OCI-LY3 (cell line): ENCODE data around the gene LMX1A.

Experiments used
- H2AFZ ChIP-seq: fragments of 200-600, 300-600 bp; shearing (Covaris generic); 2 replicates; pipeline ENCODE4 v1.6.0; 2014; ENCODE audit warnings: antibody characterized with exemption, low read depth, low read length
- H3K27ac ChIP-seq: fragments of 200-600, 300-600 bp; sonication (generic); 2 replicates; pipeline ENCODE4 v1.5.1; 2014; ENCODE audit warnings: mild to moderate bottlenecking, low read length, moderate library complexity, mixed read lengths
- H3K27me3 ChIP-seq: fragments of 200-600, 300-600 bp; sonication (generic); 2 replicates; pipeline ENCODE4 v1.6.1; 2014; ENCODE audit warnings: low read depth, low read length, mixed read lengths
- H3K36me3 ChIP-seq: fragments of 200-600, 300-600 bp; sonication (generic); replicated peaks from 2 replicates; pipeline ENCODE3; 2014; ENCODE audit warnings: low read depth, low read length, mixed read lengths
- H3K4me1 ChIP-seq: fragments of 300-600, 200-600 bp; sonication (generic); 2 replicates; pipeline ENCODE4 v1.6.1; 2014; ENCODE audit warnings: low read length, mixed read lengths
- H3K4me2 ChIP-seq: fragments of 200-600, 300-600 bp; sonication (generic); 2 replicates; pipeline ENCODE4 v1.6.1; 2014; ENCODE audit warnings: low read length, mixed read lengths
- H3K4me3 ChIP-seq: fragments of 300-600, 200-600 bp; sonication (generic); 2 replicates; pipeline ENCODE4 v1.5.1; 2014; ENCODE audit warnings: antibody characterized with exemption, mild to moderate bottlenecking, low read length, moderate library complexity
- H3K79me2 ChIP-seq: fragments of 300-600, 200-600 bp; shearing (Covaris generic); 2 replicates; pipeline ENCODE4 v1.6.1; 2014; ENCODE audit warnings: mild to moderate bottlenecking, low read length, mixed read lengths
- H3K9ac ChIP-seq: fragments of 300-600, 200-600 bp; shearing (Covaris generic); 2 replicates; pipeline ENCODE4 v1.6.0; 2014; ENCODE audit warnings: mild to moderate bottlenecking, low read length, moderate library complexity
- H3K9me3 ChIP-seq: fragments of 200-600, 300-600 bp; shearing (Covaris generic); 2 replicates; pipeline ENCODE4 v1.6.1; 2014; ENCODE audit warnings: low read length, mixed read lengths; ENCODE audit not compliant: insufficient read depth
- H4K20me1 ChIP-seq: fragments of 200-600, 300-600 bp; sonication (generic); 2 replicates; pipeline ENCODE4 v1.6.1; 2016; ENCODE audit warnings: low read length, mixed read lengths; ENCODE audit not compliant: insufficient read depth
- CTCF ChIP-seq: fragments of 200-600, 300-600 bp; sonication (generic); IDR thresholded peaks from 2 replicates; pipeline ENCODE4 v1.5.1; 2014; ENCODE audit warnings: antibody characterized with exemption, low read length, low read depth
- EZH2phosphoT487 ChIP-seq: fragments of 200-600 bp; shearing (Covaris generic); IDR thresholded peaks from 2 replicates; pipeline ENCODE4 v1.6.1; 2018; ENCODE audit warnings: antibody characterized with exemption, mixed run types, low read depth

Gene LMX1A

GRCh38 chr1:165248969-165249571, 107.4 kb downstream of the LMX1A start:
- Histone ChIP-seq H4K20me1 (no peaks in the 10 kb centered on the region), H3K4me1 (no peaks in the 10 kb centered on the region), H2AFZ (no peak overlapping the region), H3K79me2 (no peaks in the 10 kb centered on the region), H3K36me3 (no peaks in the 10 kb centered on the region), H3K9ac (no peak overlapping the region), H3K9me3 (no peaks in the 10 kb centered on the region), H3K4me2 (no peak overlapping the region), H3K4me3 (no peak overlapping the region), H3K27me3 (peaks cover 36% of the 10 kb centered on the region), H3K27ac (no peak overlapping the region)
- TF ChIP-seq EZH2phosphoT487 (no peak), CTCF (no peak)

- Histone ChIP-seq H3K36me3 (no peaks in the 10 kb centered on the region), H3K4me2 (no peak overlapping the region), H3K27me3 (peaks cover 35% of the 10 kb centered on the region), H4K20me1 (no peaks in the 10 kb centered on the region), H3K27ac (no peak overlapping the region), H3K4me1 (no peaks in the 10 kb centered on the region), H3K79me2 (no peaks in the 10 kb centered on the region), H3K4me3 (no peak overlapping the region), H3K9me3 (no peaks in the 10 kb centered on the region), H2AFZ (no peak overlapping the region), H3K9ac (no peak overlapping the region)
- TF ChIP-seq CTCF (no peak), EZH2phosphoT487 (no peak)
Observed at GRCh38 chr1:165241952-165242351, 114.6 kb downstream of the LMX1A start.

GRCh38 chr1:165241321-165241720, 115.2 kb downstream of the LMX1A start:
- no peak overlapping the region for H3K4me2 ChIP-seq
- H3K4me1 ChIP-seq = no peaks in the 10 kb centered on the region
- H2AFZ ChIP-seq = no peak overlapping the region
- H3K27me3 ChIP-seq = peaks cover 32% of the 10 kb centered on the region
- no peaks in the 10 kb centered on the region for H3K79me2 ChIP-seq
- no peaks in the 10 kb centered on the region for H3K9me3 ChIP-seq
- H3K9ac ChIP-seq = no peak overlapping the region
- TF ChIP-seq EZH2phosphoT487 = no peak
- TF ChIP-seq CTCF = no peak
- no peaks in the 10 kb centered on the region for H4K20me1 ChIP-seq
- H3K27ac ChIP-seq = no peak overlapping the region
- no peaks in the 10 kb centered on the region for H3K36me3 ChIP-seq
- H3K4me3 ChIP-seq = no peak overlapping the region

GRCh38 chr1:165240492-165240891, 116.0 kb downstream of the LMX1A start:
- Histone ChIP-seq H3K79me2 (no peaks in the 10 kb centered on the region), H3K9me3 (no peaks in the 10 kb centered on the region), H3K36me3 (no peaks in the 10 kb centered on the region), H4K20me1 (no peaks in the 10 kb centered on the region), H3K27ac (no peak overlapping the region), H3K27me3 (peaks cover 27% of the 10 kb centered on the region), H2AFZ (no peak overlapping the region), H3K4me2 (no peak overlapping the region), H3K4me1 (no peaks in the 10 kb centered on the region), H3K4me3 (no peak overlapping the region), H3K9ac (no peak overlapping the region)
- TF ChIP-seq EZH2phosphoT487 = no peak

GRCh38 chr1:165239873-165240272, 116.6 kb downstream of the LMX1A start:
- no peaks in the 10 kb centered on the region for H3K9me3 ChIP-seq
- H3K4me3 ChIP-seq = no peak overlapping the region
- H3K79me2 ChIP-seq = no peaks in the 10 kb centered on the region
- H4K20me1 ChIP-seq = no peaks in the 10 kb centered on the region
- H3K4me1 ChIP-seq = no peaks in the 10 kb centered on the region
- no peak overlapping the region for H3K4me2 ChIP-seq
- no peak overlapping the region for H3K9ac ChIP-seq
- H3K36me3 ChIP-seq = no peaks in the 10 kb centered on the region
- no peak overlapping the region for H3K27ac ChIP-seq
- H3K27me3 ChIP-seq = peaks cover 24% of the 10 kb centered on the region
- TF ChIP-seq EZH2phosphoT487 (no peak), CTCF (no peak)
- no peak overlapping the region for H2AFZ ChIP-seq
